Kidney (tissue), 11 donors: Measurements from ENCODE around the gene HSPA6. TPM values are rescaled to one million over a fixed set of nuclear protein-coding genes. Genes with fewer than 3 reads are reported as not detected.
"Not testable (repeated sequence)": the region's sequence is repeated elsewhere in the genome, so short reads cannot be mapped to it uniquely, and the experiment has no call there.

ENCODE experiments used
- DNase-seq, 5 donors: peaks; one replicate each; pipeline ENCODE4 v3.0.0-alpha.2; 2013 to 2020
- FAIRE-seq: peaks from 2 replicates; lab custom pipeline; 2012; peaks lifted over from hg19 to GRCh38; lab: Jason Lieb, UNC
- H3K27ac ChIP-seq, 2 donors: one replicate each; pipeline ENCODE4 v1.7.0; 2013; ENCODE audit warnings: low read depth in 2 of 2, low read length in 2 of 2, inconsistent platforms in 1 of 2
- H3K27me3 ChIP-seq: one replicate; pipeline ENCODE4 v1.7.1; 2013; ENCODE audit warnings: low read length, inconsistent platforms; ENCODE audit not compliant: control insufficient read depth, insufficient read depth
- H3K36me3 ChIP-seq, 3 donors: one replicate each; pipeline versions ENCODE4 v1.7.0 to v1.7.1; 2013; ENCODE audit warnings: low read length in 3 of 3, control low read depth in 1 of 3, inconsistent platforms in 1 of 3; ENCODE audit not compliant: insufficient read depth in 3 of 3, control insufficient read depth in 2 of 3
- H3K4me1 ChIP-seq, 3 donors: one replicate each; pipeline versions ENCODE4 v1.7.0 to v1.7.1; 2013; ENCODE audit warnings: low read length in 3 of 3, inconsistent platforms in 1 of 3, low read depth in 1 of 3; ENCODE audit not compliant: control insufficient read depth in 2 of 3, insufficient read depth in 2 of 3
- H3K4me3 ChIP-seq, 3 donors: one replicate each; pipeline versions ENCODE4 v1.7.0 to v1.8.1; 2013; ENCODE audit warnings: low read length in 3 of 3, control low read depth in 1 of 3, inconsistent platforms in 1 of 3
- H3K9ac ChIP-seq, 3 donors: one replicate each; pipeline versions ENCODE4 v1.7.0 to v1.7.1; 2013; ENCODE audit warnings: low read length in 3 of 3, control low read depth in 1 of 3, inconsistent platforms in 1 of 3
- H3K9me3 ChIP-seq, 3 donors: one replicate each; pipeline versions ENCODE4 v1.7.0 to v1.7.1; 2013; ENCODE audit warnings: low read length in 3 of 3, control low read depth in 1 of 3, inconsistent platforms in 1 of 3; ENCODE audit not compliant: control insufficient read depth in 2 of 3, insufficient read depth in 1 of 3
- intact Hi-C: fragments of 100-400 bp; cut with DNase I; formaldehyde crosslinking; loops from one replicate; pipeline ENCODE4 v1.11.1; 2022
- polyA plus RNA-seq: library from polyadenylated mRNA; stranded (reverse); fragments of 350-450 nt; fragmentation: Illumina TruSeq; extraction: RNeasy Lipid Tissue Mini Kit (QIAGEN cat#74804); gene quantifications from one replicate; pipeline ENCODE4 v1.2.3, GENCODE V29; 2014; ENCODE audit warnings: low read depth, low replicate concordance; ENCODE audit not compliant: insufficient read depth
- total RNA-seq: library from RNA; stranded (reverse); fragmentation: NEBNext Ultra II Directional; extraction: Animal tissue kit (Norgen Biotek cat#: 25700); gene quantifications from one replicate; pipeline ENCODE4 v1.2.1, GENCODE V29; 2021
- donor health status: control.
- donor health status: control.
- donor health status: DM: yes; HTN: yes; CAD: no.
- donor health status: Normal renal cell carcinoma (clear cell type).

HSPA6 gene
- total and polyA plus RNA-seq, 2 donors from 2014 or later: 2.6 to 5.5 TPM

- H3K4me1 ChIP-seq, H3K27me3 ChIP-seq, FAIRE-seq, H3K9ac ChIP-seq, H3K36me3 ChIP-seq, H3K27ac ChIP-seq, intact Hi-C loops, H3K9me3 ChIP-seq: not testable (repeated sequence)
- DNase-seq: peak in 2 of 5 donors; percentile 19 to 51
- H3K4me3 ChIP-seq: peak overlapping the region; percentile 20 to 78 (median 55)
These were observed 477 bp downstream of the HSPA6 start for GRCh38 chr1:161524742-161525291.

GRCh38 chr1:161525321-161525720 lies 981 bp downstream of the HSPA6 start:
- H3K36me3 ChIP-seq, intact Hi-C loops, H3K9ac ChIP-seq, FAIRE-seq, H3K27me3 ChIP-seq, H3K9me3 ChIP-seq, H3K4me1 ChIP-seq, H3K27ac ChIP-seq: not testable (repeated sequence)
- DNase-seq: peak in 1 of 5 donors; percentile 34
- peak overlapping the region in 1 of 3 donors; percentile 60 for H3K4me3 ChIP-seq

- H3K9ac ChIP-seq, H3K27ac ChIP-seq, H3K4me3 ChIP-seq, H3K36me3 ChIP-seq, H3K27me3 ChIP-seq, intact Hi-C loops, DNase-seq, H3K9me3 ChIP-seq, H3K4me1 ChIP-seq, FAIRE-seq: not testable (repeated sequence)
These were observed 1.6 kb downstream of the HSPA6 start for GRCh38 chr1:161525918-161526317.

GRCh38 chr1:161528550-161528949 lies 4.2 kb downstream of the HSPA6 start:
- H3K27me3 ChIP-seq, H3K27ac ChIP-seq, FAIRE-seq, H3K9me3 ChIP-seq, H3K4me1 ChIP-seq, H3K36me3 ChIP-seq, H3K9ac ChIP-seq, intact Hi-C loops, H3K4me3 ChIP-seq: not testable (repeated sequence)
- DNase-seq: peak in 1 of 5 donors; percentile 45

- H3K36me3 ChIP-seq, intact Hi-C loops, H3K9ac ChIP-seq, H3K9me3 ChIP-seq, DNase-seq, H3K4me1 ChIP-seq, FAIRE-seq, H3K27me3 ChIP-seq, H3K27ac ChIP-seq: not testable (repeated sequence)
- peak overlapping the region in 2 of 3 donors; percentile 72 to 76 for H3K4me3 ChIP-seq
These were observed 5.2 kb downstream of the HSPA6 start for GRCh38 chr1:161529463-161530104.

GRCh38 chr1:161530158-161530557 lies 5.8 kb downstream of the HSPA6 start:
- H3K4me1 ChIP-seq, H3K27me3 ChIP-seq, H3K9me3 ChIP-seq, H3K36me3 ChIP-seq, FAIRE-seq, intact Hi-C loops: not testable (repeated sequence)
- Histone ChIP-seq H3K4me3 (peak overlapping the region; percentile 63 to 76 (median 72)), H3K9ac (peak overlapping the region in 1 of 3 donors; percentile 39), H3K27ac (peak overlapping the region in 1 of 2 donors; percentile 92)
- peak; percentile 58 to 85 (median 81) for DNase-seq

GRCh38 chr1:161530671-161531641 lies 6.6 kb downstream of the HSPA6 start:
- FAIRE-seq, H3K9me3 ChIP-seq, H3K4me1 ChIP-seq, H3K27me3 ChIP-seq, H3K36me3 ChIP-seq, intact Hi-C loops: not testable (repeated sequence)
- DNase-seq: peak; percentile 90 to 97 (median 92)
- peak overlapping the region; percentile 57 to 97 (median 75) for H3K9ac ChIP-seq
- peak overlapping the region; percentile 30 to 92 for H3K27ac ChIP-seq
- H3K4me3 ChIP-seq: peak overlapping the region; percentile 72 to 76 (median 75)
